ENCODE measurements around the gene DNAJB1. TPM values are rescaled to one million over a fixed set of nuclear protein-coding genes. Genes with fewer than 3 reads are reported as not detected.

DNAJB1 gene
- total and polyA plus RNA-seq, 2 of the 4 experiments (the other 2 are of a cell fraction): 88.2 to 95.4 TPM

DNA sequence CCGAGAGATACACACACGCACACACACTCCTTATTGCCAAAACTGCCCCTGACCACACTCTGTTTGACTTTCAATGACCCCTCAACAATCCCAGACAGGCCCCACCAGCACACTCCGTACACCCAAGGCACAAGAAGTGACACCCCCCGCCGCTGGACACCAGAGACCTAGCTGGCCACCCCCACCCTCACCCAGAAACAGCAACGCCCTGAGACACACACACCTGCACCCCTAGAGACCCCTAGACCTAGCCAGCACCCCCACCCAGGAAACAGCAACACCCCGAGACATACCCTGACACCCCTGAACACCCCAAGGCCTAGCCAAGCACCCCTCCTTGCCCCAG, 41.9 kb downstream of the DNAJB1 start:
- Histone ChIP-seq H2AK5ac (ENCODE audit: low read depth, low read length) (peak overlapping the region; percentile 62), H3K4me1 (ENCODE audit: control insufficient read depth, insufficient read depth, low read length) (peaks cover 37% of the 10 kb centered on the region), H3K14ac (replicated peaks; ENCODE audit: low read depth, low read length) (no peak overlapping the region), H3K4me3 (ENCODE audit: insufficient read depth, low read depth, low read length) (no peak overlapping the region), H3K9me3 (ENCODE audit: control insufficient read depth, insufficient read depth, low read length) (no peaks in the 10 kb centered on the region), H2BK5ac (ENCODE audit: low read depth, low read length, poor library complexity, severe bottlenecking) (no peak overlapping the region), H3K56ac (ENCODE audit: extremely low read depth, insufficient read depth, low read length) (no peak overlapping the region), H2BK15ac (ENCODE audit: low read depth, low read length) (no peak overlapping the region), H4K5ac (ENCODE audit: low read depth, low read length) (no peak overlapping the region), H3K4ac (ENCODE audit: low read depth, low read length) (peak overlapping the region; percentile 10; the same call in 1 of the 2 replicates), H3K23ac (ENCODE audit: low read depth, low read length) (no peak overlapping the region), H3K9ac (ENCODE audit: low read depth, low read length) (no peak overlapping the region), H3K36me3 (ENCODE audit: control insufficient read depth, insufficient read depth, low read length) (peaks cover 17% of the 10 kb centered on the region; the same call in 1 of the 2 replicates), H2BK120ac (ENCODE audit: low read depth, low read length) (peak overlapping the region; percentile 12; the same call in 1 of the 2 replicates), H3K27me3 (ENCODE audit: control insufficient read depth, insufficient read depth, low read length) (no peaks in the 10 kb centered on the region), H4K8ac (ENCODE audit: low read depth in 2 of 2, low read length in 2 of 2) (0 out of 4 replicates have a peak overlapping the region, but pooled peaks of 1 of the 2 experiments have one; percentile 59), H2AFZ (replicated peaks; ENCODE audit: low read length, poor library complexity) (no peak overlapping the region), H2BK20ac (ENCODE audit: low read depth, low read length) (0 out of 2 replicates have a peak overlapping the region, but pooled peaks have one; percentile 3), H3K4me2 (ENCODE audit: low read depth, low read length) (peak overlapping the region; percentile 12; the same call in 1 of the 2 replicates), H3K9me1 (ENCODE audit: insufficient read depth, low read length) (0 out of 2 replicates have a peak, but pooled peaks cover 8% of the 10 kb centered on the region), H3K27ac (ENCODE audit: insufficient read depth, low read length) (no peak overlapping the region), H4K20me1 (ENCODE audit: insufficient read depth, low read length) (peaks cover 26% of the 10 kb centered on the region), H2AK9ac (replicated peaks; ENCODE audit: low read depth, low read length, poor library complexity) (peak overlapping the region; percentile 38), H3K79me1 (ENCODE audit: low read depth in 1 of 2, low read length in 2 of 2) (peaks cover 0 to 34% of the 10 kb centered on the region in 2 experiments; a peak in 3 of 4 replicates), H3K18ac (ENCODE audit: low read depth, low read length) (no peak overlapping the region), H4K91ac (ENCODE audit: insufficient read depth, low read depth, low read length) (peak overlapping the region; percentile 11; the same call in 1 of the 2 replicates)
- TF ChIP-seq RAD21 (IDR thresholded peaks at IDR 0.05; ENCODE audit: low read length) (no peak), CTCF (conservative IDR thresholded peaks at IDR 0.05; ENCODE audit: low read depth, low read length) (no peak)
- intact Hi-C loops (cut with micrococcal nuclease): loop anchor here (5.0 kb wide), 1 partner anchor 339 kb away; the partner anchor contains the start of gene ASF1B
- no TSS peak for BruUV-seq (replicated peaks)
- no peak for DNase-seq
- dilution Hi-C loops (cut with HindIII; ENCODE audit: low sequenced_read_pairs, unreplicated experiment): no loop called here
- ChIA-PET CTCF (no interaction called here), POLR2A (ENCODE audit: unreplicated experiment) (no interaction called here)
- no peak for ATAC-seq (ENCODE audit: low read depth)
- 100% methylated on average over 2 of the region's 7 CpGs; no CpG with 5 or more reads in 1 of the 2 experiments for WGBS, 2 experiments (ENCODE audit: extremely low coverage in 2 of 2, insufficient read length in 1 of 2)
- in situ Hi-C loops (cut with MboI; ENCODE audit: low sequenced_read_pairs): loop anchor here (10.0 kb wide), 1 partner anchor 591 kb away; no protein-coding TSS in a partner anchor

Data from IMR-90 (cell line).